ENCODE data around the gene METTL3.

- TF ChIP-seq, protein P1, sequence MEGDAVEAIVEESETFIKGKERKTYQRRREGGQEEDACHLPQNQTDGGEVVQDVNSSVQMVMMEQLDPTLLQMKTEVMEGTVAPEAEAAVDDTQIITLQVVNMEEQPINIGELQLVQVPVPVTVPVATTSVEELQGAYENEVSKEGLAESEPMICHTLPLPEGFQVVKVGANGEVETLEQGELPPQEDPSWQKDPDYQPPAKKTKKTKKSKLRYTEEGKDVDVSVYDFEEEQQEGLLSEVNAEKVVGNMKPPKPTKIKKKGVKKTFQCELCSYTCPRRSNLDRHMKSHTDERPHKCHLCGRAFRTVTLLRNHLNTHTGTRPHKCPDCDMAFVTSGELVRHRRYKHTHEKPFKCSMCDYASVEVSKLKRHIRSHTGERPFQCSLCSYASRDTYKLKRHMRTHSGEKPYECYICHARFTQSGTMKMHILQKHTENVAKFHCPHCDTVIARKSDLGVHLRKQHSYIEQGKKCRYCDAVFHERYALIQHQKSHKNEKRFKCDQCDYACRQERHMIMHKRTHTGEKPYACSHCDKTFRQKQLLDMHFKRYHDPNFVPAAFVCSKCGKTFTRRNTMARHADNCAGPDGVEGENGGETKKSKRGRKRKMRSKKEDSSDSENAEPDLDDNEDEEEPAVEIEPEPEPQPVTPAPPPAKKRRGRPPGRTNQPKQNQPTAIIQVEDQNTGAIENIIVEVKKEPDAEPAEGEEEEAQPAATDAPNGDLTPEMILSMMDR (IDR thresholded peaks at IDR 0.05): no peak
- TF ChIP-seq EP300 (IDR thresholded peaks at IDR 0.05): no peak
These were observed 10.4 kb upstream of the METTL3 start for GRCh38 chr14:21521501-21521900.
